Measurements from ENCODE around the gene ZBTB34. TPM values are rescaled to one million over a fixed set of nuclear protein-coding genes. Genes with fewer than 3 reads are reported as not detected.

Gene ZBTB34
- total RNA-seq, 2 experiments from 2014 or later = 2.5 to 2.9 TPM

GRCh38 chr9:126864771-126865170, 4.3 kb downstream of the ZBTB34 start:
- H3K4me3 Mint-ChIP-seq = no peak overlapping the region
- no peak overlapping the region for H3K27ac ChIP-seq (ENCODE audit: low read depth in 1 of 2, low read length in 2 of 2)
- H3K27me3 Mint-ChIP-seq = no peaks in the 10 kb centered on the region
- CTCF ChIA-PET = no interaction called here
- H3K4me1 Mint-ChIP-seq (ENCODE audit: low read depth) = peaks cover 35% of the 10 kb centered on the region
- no peak for DNase-seq
- H3K9me3 ChIP-seq (ENCODE audit: control insufficient read depth in 1 of 2, insufficient read depth in 1 of 2, low read length in 2 of 2) = no peaks in the 10 kb centered on the region
- ATAC-seq (ENCODE audit: poor library complexity) = no peak
- H3K9me3 Mint-ChIP-seq = no peaks in the 10 kb centered on the region
- intact Hi-C loops (cut with DNase I, micrococcal nuclease) = loop anchor here in 1 of 2 experiments (5.0 kb wide), 1 partner anchor 142 kb away; no protein-coding TSS in a partner anchor
- TF ChIP-seq, protein P1, sequence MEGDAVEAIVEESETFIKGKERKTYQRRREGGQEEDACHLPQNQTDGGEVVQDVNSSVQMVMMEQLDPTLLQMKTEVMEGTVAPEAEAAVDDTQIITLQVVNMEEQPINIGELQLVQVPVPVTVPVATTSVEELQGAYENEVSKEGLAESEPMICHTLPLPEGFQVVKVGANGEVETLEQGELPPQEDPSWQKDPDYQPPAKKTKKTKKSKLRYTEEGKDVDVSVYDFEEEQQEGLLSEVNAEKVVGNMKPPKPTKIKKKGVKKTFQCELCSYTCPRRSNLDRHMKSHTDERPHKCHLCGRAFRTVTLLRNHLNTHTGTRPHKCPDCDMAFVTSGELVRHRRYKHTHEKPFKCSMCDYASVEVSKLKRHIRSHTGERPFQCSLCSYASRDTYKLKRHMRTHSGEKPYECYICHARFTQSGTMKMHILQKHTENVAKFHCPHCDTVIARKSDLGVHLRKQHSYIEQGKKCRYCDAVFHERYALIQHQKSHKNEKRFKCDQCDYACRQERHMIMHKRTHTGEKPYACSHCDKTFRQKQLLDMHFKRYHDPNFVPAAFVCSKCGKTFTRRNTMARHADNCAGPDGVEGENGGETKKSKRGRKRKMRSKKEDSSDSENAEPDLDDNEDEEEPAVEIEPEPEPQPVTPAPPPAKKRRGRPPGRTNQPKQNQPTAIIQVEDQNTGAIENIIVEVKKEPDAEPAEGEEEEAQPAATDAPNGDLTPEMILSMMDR (IDR thresholded peaks at IDR 0.05) = no peak
- H3K36me3 ChIP-seq (ENCODE audit: insufficient read depth, low read length) = peaks cover 10% of the 10 kb centered on the region
- peaks cover 20% of the 10 kb centered on the region for H3K4me1 ChIP-seq (ENCODE audit: insufficient read depth, low read length)
- H3K36me3 Mint-ChIP-seq (ENCODE audit: low read depth) = peaks cover 51% of the 10 kb centered on the region
- POLR2A ChIA-PET = interaction anchor here (0.6 kb wide), 1 partner anchor 52 kb away, joined by 3 read pairs; no protein-coding TSS in a partner anchor
- no peak overlapping the region for H3K4me3 ChIP-seq (ENCODE audit: low read length)
- H3K27ac Mint-ChIP-seq = no peak overlapping the region
- H3K27me3 ChIP-seq (ENCODE audit: control insufficient read depth in 1 of 2, insufficient read depth in 2 of 2, low read length in 2 of 2) = no peaks in the 10 kb centered on the region

DNA sequence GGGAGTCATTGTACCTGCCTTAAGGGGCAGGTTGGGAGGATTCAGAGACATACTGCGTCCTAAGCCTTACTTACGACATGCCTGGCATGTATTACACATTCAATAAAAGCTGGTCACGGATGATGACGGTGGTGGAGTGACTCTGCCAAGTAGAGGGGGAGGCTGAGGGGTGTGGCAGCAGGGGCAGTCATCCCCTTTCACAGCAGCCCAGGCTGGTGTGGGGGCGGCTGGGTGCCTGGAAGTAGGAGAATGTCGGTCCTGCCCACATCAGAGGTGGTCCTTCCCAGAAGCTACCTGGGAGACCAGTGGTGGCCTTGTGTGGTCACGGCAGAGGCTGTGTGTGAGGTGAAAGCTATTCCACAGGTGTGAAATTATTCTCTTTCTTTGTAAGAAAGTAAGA, 8.9 kb downstream of the ZBTB34 start:
- DNase-seq = no peak
- no peak overlapping the region for H3K4me3 ChIP-seq (ENCODE audit: low read length)
- ChIA-PET CTCF (no interaction called here), POLR2A (no interaction called here)
- H3K9me3 ChIP-seq (ENCODE audit: control insufficient read depth in 1 of 2, insufficient read depth in 1 of 2, low read length in 2 of 2) = no peaks in the 10 kb centered on the region
- no peak overlapping the region for H3K27ac ChIP-seq (ENCODE audit: low read depth in 1 of 2, low read length in 2 of 2)
- no peak overlapping the region for H3K27ac Mint-ChIP-seq
- peaks cover 45% of the 10 kb centered on the region for H3K36me3 Mint-ChIP-seq (ENCODE audit: low read depth)
- intact Hi-C loops (cut with DNase I, micrococcal nuclease) = no loop called here
- H3K9me3 Mint-ChIP-seq = no peaks in the 10 kb centered on the region
- TF ChIP-seq, protein P1 (IDR thresholded peaks at IDR 0.05) = no peak
- no peak for ATAC-seq (ENCODE audit: poor library complexity)
- H3K27me3 ChIP-seq (ENCODE audit: control insufficient read depth in 1 of 2, insufficient read depth in 2 of 2, low read length in 2 of 2) = no peaks in the 10 kb centered on the region
- no peaks in the 10 kb centered on the region for H3K27me3 Mint-ChIP-seq
- H3K4me1 ChIP-seq (ENCODE audit: insufficient read depth, low read length) = no peaks in the 10 kb centered on the region
- H3K4me1 Mint-ChIP-seq (ENCODE audit: low read depth) = peaks cover 16% of the 10 kb centered on the region
- peaks cover 10% of the 10 kb centered on the region for H3K36me3 ChIP-seq (ENCODE audit: insufficient read depth, low read length)
- no peak overlapping the region for H3K4me3 Mint-ChIP-seq

DNA sequence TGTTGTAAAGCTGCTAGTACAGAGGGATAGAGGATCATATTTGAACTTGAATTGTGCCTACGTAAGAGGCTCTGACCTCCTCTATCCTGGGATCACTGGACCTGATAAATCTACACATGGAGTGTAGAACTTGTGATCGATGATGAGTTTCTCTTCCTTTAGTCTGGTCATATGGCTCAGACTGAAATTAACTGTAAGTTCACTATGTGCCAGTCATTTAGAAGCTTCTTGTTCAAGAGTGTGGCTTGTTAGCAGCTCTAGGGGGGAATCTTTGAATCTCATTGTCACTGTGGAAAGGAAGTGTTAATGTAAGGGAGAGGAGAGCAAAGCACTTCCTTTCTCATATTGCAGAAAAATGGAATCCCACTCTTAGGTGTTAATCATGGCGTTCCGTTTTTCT, 12.1 kb downstream of the ZBTB34 start:
- CTCF ChIA-PET = no interaction called here
- POLR2A ChIA-PET = interaction anchor here (1.0 kb wide), 1 partner anchor 11 kb away, joined by 3 read pairs; no protein-coding TSS in a partner anchor
- ATAC-seq (ENCODE audit: poor library complexity) = no peak
- no peak overlapping the region for H3K4me3 ChIP-seq (ENCODE audit: low read length)
- H3K4me1 ChIP-seq (ENCODE audit: insufficient read depth, low read length) = peaks cover 3% of the 10 kb centered on the region
- Mint-ChIP-seq H3K27me3 (no peaks in the 10 kb centered on the region), H3K27ac (peak overlapping the region; percentile 4), H3K36me3 (ENCODE audit: low read depth) (peaks cover 23% of the 10 kb centered on the region), H3K9me3 (no peaks in the 10 kb centered on the region), H3K4me3 (no peak overlapping the region), H3K4me1 (ENCODE audit: low read depth) (peaks cover 33% of the 10 kb centered on the region)
- DNase-seq = no peak
- H3K36me3 ChIP-seq (ENCODE audit: insufficient read depth, low read length) = peaks cover 6% of the 10 kb centered on the region
- TF ChIP-seq, protein P1 (IDR thresholded peaks at IDR 0.05) = no peak
- no peaks in the 10 kb centered on the region for H3K9me3 ChIP-seq (ENCODE audit: control insufficient read depth in 1 of 2, insufficient read depth in 1 of 2, low read length in 2 of 2)
- intact Hi-C loops (cut with DNase I, micrococcal nuclease) = no loop called here
- no peak overlapping the region for H3K27ac ChIP-seq (ENCODE audit: low read depth in 1 of 2, low read length in 2 of 2)
- no peaks in the 10 kb centered on the region for H3K27me3 ChIP-seq (ENCODE audit: control insufficient read depth in 1 of 2, insufficient read depth in 2 of 2, low read length in 2 of 2)

All from CD4-positive, alpha-beta T cell (primary cell).